ENCODE data around the gene SLC35A4.

SLC35A4 gene

DNA sequence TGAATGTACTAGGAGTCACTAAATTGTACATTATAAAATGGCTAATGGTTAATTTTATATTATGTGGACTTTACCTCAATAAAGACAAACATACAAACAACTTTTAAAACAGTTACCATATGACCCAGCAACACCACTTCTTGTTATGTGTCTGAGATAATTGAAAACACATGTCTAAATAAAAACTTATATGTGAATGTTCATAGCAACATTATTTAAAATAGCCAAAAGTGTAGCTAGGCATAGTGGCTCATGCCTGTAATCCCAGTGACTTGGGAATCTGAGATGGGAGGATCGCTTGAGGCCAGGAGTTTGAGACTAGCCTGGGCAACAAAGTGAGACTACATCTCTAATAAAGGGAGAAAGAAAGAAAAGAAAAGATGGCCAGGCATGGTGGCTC, 22.9 kb downstream of the SLC35A4 start:
- no peak for TF ChIP-seq EP300 (IDR thresholded peaks at IDR 0.05; ENCODE audit: borderline replicate concordance)
- TF ChIP-seq ZBTB7A (IDR thresholded peaks at IDR 0.05; ENCODE audit: low read depth): no peak
- TF ChIP-seq, protein P1, sequence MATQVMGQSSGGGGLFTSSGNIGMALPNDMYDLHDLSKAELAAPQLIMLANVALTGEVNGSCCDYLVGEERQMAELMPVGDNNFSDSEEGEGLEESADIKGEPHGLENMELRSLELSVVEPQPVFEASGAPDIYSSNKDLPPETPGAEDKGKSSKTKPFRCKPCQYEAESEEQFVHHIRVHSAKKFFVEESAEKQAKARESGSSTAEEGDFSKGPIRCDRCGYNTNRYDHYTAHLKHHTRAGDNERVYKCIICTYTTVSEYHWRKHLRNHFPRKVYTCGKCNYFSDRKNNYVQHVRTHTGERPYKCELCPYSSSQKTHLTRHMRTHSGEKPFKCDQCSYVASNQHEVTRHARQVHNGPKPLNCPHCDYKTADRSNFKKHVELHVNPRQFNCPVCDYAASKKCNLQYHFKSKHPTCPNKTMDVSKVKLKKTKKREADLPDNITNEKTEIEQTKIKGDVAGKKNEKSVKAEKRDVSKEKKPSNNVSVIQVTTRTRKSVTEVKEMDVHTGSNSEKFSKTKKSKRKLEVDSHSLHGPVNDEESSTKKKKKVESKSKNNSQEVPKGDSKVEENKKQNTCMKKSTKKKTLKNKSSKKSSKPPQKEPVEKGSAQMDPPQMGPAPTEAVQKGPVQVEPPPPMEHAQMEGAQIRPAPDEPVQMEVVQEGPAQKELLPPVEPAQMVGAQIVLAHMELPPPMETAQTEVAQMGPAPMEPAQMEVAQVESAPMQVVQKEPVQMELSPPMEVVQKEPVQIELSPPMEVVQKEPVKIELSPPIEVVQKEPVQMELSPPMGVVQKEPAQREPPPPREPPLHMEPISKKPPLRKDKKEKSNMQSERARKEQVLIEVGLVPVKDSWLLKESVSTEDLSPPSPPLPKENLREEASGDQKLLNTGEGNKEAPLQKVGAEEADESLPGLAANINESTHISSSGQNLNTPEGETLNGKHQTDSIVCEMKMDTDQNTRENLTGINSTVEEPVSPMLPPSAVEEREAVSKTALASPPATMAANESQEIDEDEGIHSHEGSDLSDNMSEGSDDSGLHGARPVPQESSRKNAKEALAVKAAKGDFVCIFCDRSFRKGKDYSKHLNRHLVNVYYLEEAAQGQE (IDR thresholded peaks at IDR 0.05; ENCODE audit: low read depth): no peak

DNA sequence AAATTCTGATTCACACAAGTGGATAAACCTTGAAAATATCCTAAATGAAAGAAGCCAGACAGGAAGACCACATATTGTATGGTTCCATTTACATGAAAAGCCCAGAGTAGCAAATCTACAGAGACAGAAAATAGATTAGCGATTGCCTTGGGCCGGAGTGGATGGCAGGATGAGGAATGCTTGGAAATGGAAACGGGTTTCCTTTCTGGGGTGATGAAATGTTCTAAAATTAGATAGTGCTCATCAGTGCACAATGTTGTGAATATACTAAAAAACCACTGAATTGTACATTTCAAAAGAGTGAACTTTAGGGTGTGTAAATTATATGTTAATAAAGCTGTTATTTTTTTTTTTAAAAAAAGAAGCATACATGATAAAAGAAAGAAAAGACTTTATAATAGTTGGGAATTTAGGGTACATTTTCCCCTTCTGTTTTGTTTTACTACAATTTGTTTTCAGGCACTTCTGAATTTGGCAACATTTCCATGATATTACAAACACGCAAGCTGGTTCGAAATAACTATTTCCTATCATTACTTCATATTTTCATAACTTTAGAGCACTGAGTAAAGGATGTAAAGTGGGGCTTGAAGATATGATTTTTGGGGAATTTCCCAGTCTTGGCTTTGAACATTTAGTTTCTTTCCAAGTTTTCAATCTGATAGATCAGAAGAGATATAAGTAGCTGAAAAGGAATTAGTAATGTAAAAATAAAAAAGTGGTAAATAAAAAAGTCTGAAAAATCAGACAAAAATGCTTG, 23.9 kb downstream of the SLC35A4 start:
- TF ChIP-seq TEAD4 (IDR thresholded peaks at IDR 0.05) (no peak), FOXM1 (IDR thresholded peaks at IDR 0.05; ENCODE audit: borderline replicate concordance, low read depth) (no peak), RAD21 (IDR thresholded peaks at IDR 0.05; ENCODE audit: low read depth) (no peak), CEBPB (IDR thresholded peaks at IDR 0.05) (no peak), NFIC (IDR thresholded peaks at IDR 0.05) (no peak), TCF12 (IDR thresholded peaks at IDR 0.05; ENCODE audit: low read depth) (no peak), TAF1 (IDR thresholded peaks at IDR 0.05; ENCODE audit: low read depth) (no peak), CREB1 (IDR thresholded peaks at IDR 0.05; ENCODE audit: low read depth) (no peak), ZBTB7A (IDR thresholded peaks at IDR 0.05; ENCODE audit: low read depth) (no peak), EGR1 (IDR thresholded peaks at IDR 0.05) (no peak)
- TF ChIP-seq, protein P2, sequence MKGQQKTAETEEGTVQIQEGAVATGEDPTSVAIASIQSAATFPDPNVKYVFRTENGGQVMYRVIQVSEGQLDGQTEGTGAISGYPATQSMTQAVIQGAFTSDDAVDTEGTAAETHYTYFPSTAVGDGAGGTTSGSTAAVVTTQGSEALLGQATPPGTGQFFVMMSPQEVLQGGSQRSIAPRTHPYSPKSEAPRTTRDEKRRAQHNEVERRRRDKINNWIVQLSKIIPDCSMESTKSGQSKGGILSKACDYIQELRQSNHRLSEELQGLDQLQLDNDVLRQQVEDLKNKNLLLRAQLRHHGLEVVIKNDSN (IDR thresholded peaks at IDR 0.05): no peak
- TF ChIP-seq, protein P3, sequence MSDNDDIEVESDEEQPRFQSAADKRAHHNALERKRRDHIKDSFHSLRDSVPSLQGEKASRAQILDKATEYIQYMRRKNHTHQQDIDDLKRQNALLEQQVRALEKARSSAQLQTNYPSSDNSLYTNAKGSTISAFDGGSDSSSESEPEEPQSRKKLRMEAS (IDR thresholded peaks at IDR 0.05): no peak
- TF ChIP-seq, protein P1 (IDR thresholded peaks at IDR 0.05; ENCODE audit: low read depth): no peak

DNA sequence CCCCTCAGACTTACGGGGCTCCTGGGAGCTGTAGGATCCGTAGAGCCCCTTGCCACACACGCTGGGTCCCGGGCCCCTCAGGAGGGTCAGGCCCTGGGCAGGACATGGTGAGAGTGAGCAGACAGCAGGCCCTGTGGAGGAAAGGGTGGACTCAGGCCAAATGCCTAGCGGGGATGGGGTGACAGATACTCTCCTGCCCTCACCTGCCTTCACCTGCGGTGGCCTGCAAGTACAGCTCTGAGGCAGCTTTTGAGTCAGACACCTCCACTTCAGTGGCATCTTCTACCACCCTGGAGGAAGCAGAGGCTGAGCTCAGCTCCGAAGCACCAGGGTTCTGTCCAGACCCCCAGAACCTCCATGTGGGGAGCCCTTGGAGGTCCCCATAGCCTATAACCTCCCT, 26.2 kb downstream of the SLC35A4 start:
- TF ChIP-seq, protein P2 (IDR thresholded peaks at IDR 0.05): no peak
- TF ChIP-seq, protein P1 (IDR thresholded peaks at IDR 0.05; ENCODE audit: low read depth): no peak
- TF ChIP-seq EP300 (IDR thresholded peaks at IDR 0.05; ENCODE audit: borderline replicate concordance): no peak
- no peak for TF ChIP-seq YY1 (IDR thresholded peaks at IDR 0.05; ENCODE audit: low read depth)
- TF ChIP-seq RAD21 (IDR thresholded peaks at IDR 0.05; ENCODE audit: low read depth): no peak
- no peak for TF ChIP-seq TEAD4 (IDR thresholded peaks at IDR 0.05)
- no peak for TF ChIP-seq EGR1 (IDR thresholded peaks at IDR 0.05)
- no peak for TF ChIP-seq CEBPB (IDR thresholded peaks at IDR 0.05)
- no peak for TF ChIP-seq TCF12 (IDR thresholded peaks at IDR 0.05; ENCODE audit: low read depth)
- no peak for TF ChIP-seq FOXM1 (IDR thresholded peaks at IDR 0.05; ENCODE audit: borderline replicate concordance, low read depth)
- TF ChIP-seq TAF1 (IDR thresholded peaks at IDR 0.05; ENCODE audit: low read depth): no peak
- TF ChIP-seq NFIC (IDR thresholded peaks at IDR 0.05): no peak

DNA sequence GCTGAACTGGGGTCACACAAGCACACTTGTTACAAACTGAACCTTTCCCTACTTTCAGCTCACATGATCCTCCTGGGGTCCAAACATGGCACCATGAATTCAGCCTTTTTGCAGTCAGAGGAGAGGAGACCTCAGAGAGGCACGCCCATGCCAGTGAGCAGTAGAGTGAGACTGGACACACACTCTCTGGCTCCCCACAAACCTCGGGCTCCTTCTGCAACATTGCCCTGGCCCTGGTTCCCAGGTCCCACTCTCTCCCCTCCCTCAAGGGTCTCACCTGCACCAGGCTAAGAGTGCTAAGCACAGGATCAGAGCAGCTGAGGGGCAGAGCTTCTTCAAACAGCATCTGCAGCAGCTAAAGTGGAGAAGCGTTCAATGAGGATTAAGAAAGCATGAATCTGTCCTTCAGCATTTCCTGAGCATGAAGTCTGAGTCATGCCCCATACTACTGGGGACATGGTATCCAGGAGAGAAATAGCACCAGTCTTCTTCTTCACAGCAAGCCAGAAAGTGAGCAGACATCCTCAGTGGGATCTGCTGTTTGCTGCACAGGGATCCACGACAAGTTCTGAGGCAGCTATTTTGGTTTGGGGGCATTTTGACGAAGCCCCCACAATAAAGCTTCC, 27.2 kb downstream of the SLC35A4 start:
- TF ChIP-seq EP300 (IDR thresholded peaks at IDR 0.05; ENCODE audit: borderline replicate concordance) (no peak), YY1 (IDR thresholded peaks at IDR 0.05; ENCODE audit: low read depth) (no peak), NFIC (IDR thresholded peaks at IDR 0.05) (no peak), RAD21 (IDR thresholded peaks at IDR 0.05; ENCODE audit: low read depth) (no peak), TEAD4 (IDR thresholded peaks at IDR 0.05) (no peak)
- TF ChIP-seq, protein P1 (IDR thresholded peaks at IDR 0.05; ENCODE audit: low read depth): no peak

All from Ishikawa (cell line).